Spleen (tissue), 3 donors: ENCODE measurements around the gene TUSC1.

Experiments
- POLR2A ChIP-seq, 3 donors: fragments of 450-650 bp; IDR thresholded peaks; one replicate each; pipeline ENCODE4 v1.5.1; 2017; ENCODE audit warnings: antibody characterized with exemption in 3 of 3, mild to moderate bottlenecking in 1 of 3
- POLR2AphosphoS5 ChIP-seq, 3 donors: sonication (generic); formaldehyde crosslinking; IDR thresholded peaks; one replicate each; pipeline ENCODE4 v1.5.1; 2017; ENCODE audit warnings: antibody characterized with exemption in 3 of 3

DNA sequence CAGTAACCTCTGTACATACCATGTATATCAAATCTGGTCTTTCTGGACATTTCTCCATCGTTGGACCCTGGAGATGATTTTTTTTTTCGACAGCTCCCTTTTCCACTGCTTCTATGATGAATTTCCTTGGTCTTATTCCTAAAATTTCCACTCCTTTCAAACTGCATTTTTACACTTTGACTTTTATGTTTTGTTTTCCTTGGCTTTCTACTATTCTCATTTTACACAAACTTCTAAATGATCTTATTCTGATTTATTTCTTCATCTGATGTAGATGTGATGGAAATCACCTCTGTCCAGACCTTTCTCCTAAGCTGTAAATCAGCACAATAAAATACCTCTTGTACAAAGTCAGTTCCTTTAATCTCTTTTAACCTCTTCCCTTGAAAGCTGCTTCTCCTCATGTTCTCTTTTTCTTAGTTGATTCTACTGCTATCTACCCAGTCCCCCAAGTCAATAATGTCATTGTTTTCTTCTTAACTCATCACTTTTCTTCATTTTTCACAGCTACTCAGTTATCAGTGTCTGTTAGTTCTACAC lies 48.7 kb upstream of the TUSC1 start:
- TF ChIP-seq POLR2AphosphoS5 (IDR thresholded peaks at IDR 0.05): no peak
- TF ChIP-seq POLR2A (IDR thresholded peaks at IDR 0.05): no peak
